DOHH2 (cell line): ENCODE measurements around the gene AIF1L.

ENCODE experiments used
- H3F3A ChIP-seq: fragments of 200-600 bp; sonication (generic), shearing (Covaris generic); 2 replicates; pipeline ENCODE4 v1.6.0; 2016; ENCODE audit warnings: antibody characterized with exemption, mild to moderate bottlenecking; ENCODE audit not compliant: control insufficient read depth, insufficient read depth
- H3K27ac ChIP-seq: fragments of 200-600 bp; sonication (generic); 2 replicates; pipeline ENCODE4 v1.5.1; 2014; ENCODE audit warnings: low read depth, mild to moderate bottlenecking, low read length, moderate library complexity
- H3K27me3 ChIP-seq: fragments of 200-600 bp; sonication (generic); 2 replicates; pipeline ENCODE4 v1.6.1; 2014; ENCODE audit warnings: mild to moderate bottlenecking, low read length, mixed read lengths; ENCODE audit not compliant: control insufficient read depth
- H3K36me3 ChIP-seq: fragments of 200-600 bp; sonication (generic); 2 replicates; pipeline ENCODE4 v1.6.1; 2014; ENCODE audit warnings: mild to moderate bottlenecking, low read length, moderate library complexity, mixed read lengths; ENCODE audit not compliant: control insufficient read depth
- H3K4me1 ChIP-seq: fragments of 200-600 bp; sonication (generic); 2 replicates; pipeline ENCODE4 v1.6.1; 2014; ENCODE audit warnings: mild to moderate bottlenecking, low read length, mixed read lengths; ENCODE audit not compliant: control insufficient read depth
- H3K4me2 ChIP-seq: fragments of 200-600 bp; sonication (generic); 2 replicates; pipeline ENCODE4 v1.6.0; 2014; ENCODE audit warnings: mild to moderate bottlenecking, low read length, moderate library complexity
- H3K4me3 ChIP-seq: fragments of 200-600 bp; sonication (generic); 2 replicates; pipeline ENCODE4 v1.5.1; 2014; ENCODE audit warnings: mild to moderate bottlenecking, low read length, mixed read lengths
- H3K79me2 ChIP-seq: fragments of 200-600 bp; sonication (generic); 2 replicates; pipeline ENCODE4 v1.6.1; 2014; ENCODE audit warnings: mild to moderate bottlenecking, low read length, mixed read lengths; ENCODE audit not compliant: control insufficient read depth
- H3K9me2 ChIP-seq: fragments of 200-600 bp; sonication (generic); replicated peaks from 2 replicates; pipeline ENCODE4 v1.6.1; 2014; ENCODE audit warnings: mild to moderate bottlenecking, low read length, mixed read lengths; ENCODE audit not compliant: control insufficient read depth
- H3K9me3 ChIP-seq: fragments of 200-600 bp; sonication (generic); 2 replicates; pipeline ENCODE4 v1.6.1; 2014; ENCODE audit warnings: antibody characterized with exemption, low read length, mixed read lengths; ENCODE audit not compliant: control insufficient read depth, insufficient read depth
- H4K20me1 ChIP-seq: fragments of 200-600 bp; sonication (generic); 2 replicates; pipeline ENCODE4 v1.6.0; 2014; ENCODE audit warnings: low read depth, mild to moderate bottlenecking, antibody characterized with exemption, low read length, moderate library complexity; ENCODE audit not compliant: control insufficient read depth, insufficient read depth
- CTCF ChIP-seq: fragments of 200-600 bp; sonication (generic); IDR thresholded peaks from one replicate; pipeline ENCODE4 v1.5.1; 2014; ENCODE audit warnings: antibody characterized with exemption, mild to moderate bottlenecking, low read depth, low read length; ENCODE audit not compliant: poor library complexity, severe bottlenecking
- EZH2phosphoT487 ChIP-seq: fragments of 200-600 bp; sonication (generic); IDR thresholded peaks from 2 replicates; pipeline ENCODE4 v1.6.1; 2017; ENCODE audit warnings: borderline replicate concordance, mild to moderate bottlenecking, antibody characterized with exemption, low read length, moderate library complexity, mixed read lengths

Gene AIF1L

GRCh38 chr9:131117762-131118145, 21.4 kb downstream of the AIF1L start:
- H3K27me3 ChIP-seq = peaks cover 24% of the 10 kb centered on the region; the same call in 1 of the 2 replicates
- no peaks in the 10 kb centered on the region for H3K36me3 ChIP-seq
- H3K27ac ChIP-seq = no peak overlapping the region
- TF ChIP-seq EZH2phosphoT487 = no peak
- H3K9me3 ChIP-seq = no peaks in the 10 kb centered on the region
- H3K4me3 ChIP-seq = no peak overlapping the region
- no peaks in the 10 kb centered on the region for H3K9me2 ChIP-seq
- no peaks in the 10 kb centered on the region for H3K79me2 ChIP-seq
- no peaks in the 10 kb centered on the region for H3F3A ChIP-seq
- H4K20me1 ChIP-seq = no peaks in the 10 kb centered on the region
- no peak overlapping the region for H3K4me2 ChIP-seq
- no peaks in the 10 kb centered on the region for H3K4me1 ChIP-seq

- Histone ChIP-seq H3K4me3 (no peak overlapping the region), H3K4me1 (0 out of 2 replicates have a peak, but pooled peaks cover 2% of the 10 kb centered on the region), H3K36me3 (no peaks in the 10 kb centered on the region), H3K27ac (no peak overlapping the region), H3K9me3 (no peaks in the 10 kb centered on the region), H3K9me2 (no peaks in the 10 kb centered on the region), H3K4me2 (no peak overlapping the region), H4K20me1 (no peaks in the 10 kb centered on the region), H3K79me2 (peaks cover 2% of the 10 kb centered on the region), H3F3A (no peaks in the 10 kb centered on the region), H3K27me3 (peaks cover 24% of the 10 kb centered on the region; the same call in 1 of the 2 replicates)
- no peak for TF ChIP-seq CTCF
- TF ChIP-seq EZH2phosphoT487 = no peak
Observed at GRCh38 chr9:131119600-131119999, 23.3 kb downstream of the AIF1L start.

- no peak for TF ChIP-seq EZH2phosphoT487
- TF ChIP-seq CTCF = no peak
- Histone ChIP-seq H3K79me2 (peaks cover 11% of the 10 kb centered on the region), H3K27me3 (peaks cover 24% of the 10 kb centered on the region; the same call in 1 of the 2 replicates), H3K36me3 (peaks cover 1% of the 10 kb centered on the region; the same call in 1 of the 2 replicates), H3K9me2 (no peaks in the 10 kb centered on the region), H3K9me3 (no peaks in the 10 kb centered on the region), H3K4me1 (0 out of 2 replicates have a peak, but pooled peaks cover 3% of the 10 kb centered on the region), H3F3A (no peaks in the 10 kb centered on the region), H3K27ac (no peak overlapping the region), H4K20me1 (no peaks in the 10 kb centered on the region), H3K4me2 (no peak overlapping the region), H3K4me3 (no peak overlapping the region)
Observed at GRCh38 chr9:131120620-131121228, 24.4 kb downstream of the AIF1L start.

GRCh38 chr9:131121346-131121745, 25.0 kb downstream of the AIF1L start:
- H3F3A ChIP-seq = no peaks in the 10 kb centered on the region
- H3K36me3 ChIP-seq = peaks cover 5% of the 10 kb centered on the region; the same call in 1 of the 2 replicates
- no peaks in the 10 kb centered on the region for H4K20me1 ChIP-seq
- no peak overlapping the region for H3K4me3 ChIP-seq
- H3K9me3 ChIP-seq = no peaks in the 10 kb centered on the region
- TF ChIP-seq EZH2phosphoT487 (no peak), CTCF (no peak)
- H3K4me1 ChIP-seq = peaks cover 4% of the 10 kb centered on the region
- H3K79me2 ChIP-seq = peaks cover 17% of the 10 kb centered on the region
- H3K4me2 ChIP-seq = no peak overlapping the region
- H3K27ac ChIP-seq = no peak overlapping the region
- H3K9me2 ChIP-seq = no peaks in the 10 kb centered on the region
- peaks cover 24% of the 10 kb centered on the region; the same call in 1 of the 2 replicates for H3K27me3 ChIP-seq
